ENCODE data around the gene MRGPRF.

MRGPRF gene

DNA sequence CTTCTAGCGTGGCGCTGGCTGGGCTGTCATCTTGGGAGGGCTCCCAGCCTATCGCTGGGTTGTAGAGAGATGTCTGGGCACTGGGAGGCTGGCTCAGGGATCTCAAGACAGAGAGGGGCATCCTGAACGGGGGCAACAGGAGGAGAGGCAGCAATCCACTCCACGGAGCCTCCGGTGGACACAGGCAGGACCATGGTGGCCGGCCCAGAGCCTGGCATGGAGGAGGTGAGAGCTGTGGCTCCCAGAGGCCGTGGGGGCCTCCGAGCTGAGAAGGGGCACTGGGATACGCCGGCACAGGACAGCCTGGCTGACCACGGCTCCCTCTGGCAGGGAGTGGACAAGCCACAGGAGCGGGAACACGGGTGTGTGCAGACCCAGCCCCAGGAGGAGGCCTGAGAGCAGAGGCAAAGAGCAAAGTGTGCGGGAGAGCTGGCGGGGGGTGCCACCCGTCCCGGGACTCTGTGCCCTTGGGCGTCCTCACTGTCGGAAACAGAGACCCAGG, 9.1 kb downstream of the MRGPRF start:
- TF ChIP-seq EZH2phosphoT487 (IDR thresholded peaks at IDR 0.05; ENCODE audit: borderline replicate concordance): no peak
- TF ChIP-seq, protein P1, sequence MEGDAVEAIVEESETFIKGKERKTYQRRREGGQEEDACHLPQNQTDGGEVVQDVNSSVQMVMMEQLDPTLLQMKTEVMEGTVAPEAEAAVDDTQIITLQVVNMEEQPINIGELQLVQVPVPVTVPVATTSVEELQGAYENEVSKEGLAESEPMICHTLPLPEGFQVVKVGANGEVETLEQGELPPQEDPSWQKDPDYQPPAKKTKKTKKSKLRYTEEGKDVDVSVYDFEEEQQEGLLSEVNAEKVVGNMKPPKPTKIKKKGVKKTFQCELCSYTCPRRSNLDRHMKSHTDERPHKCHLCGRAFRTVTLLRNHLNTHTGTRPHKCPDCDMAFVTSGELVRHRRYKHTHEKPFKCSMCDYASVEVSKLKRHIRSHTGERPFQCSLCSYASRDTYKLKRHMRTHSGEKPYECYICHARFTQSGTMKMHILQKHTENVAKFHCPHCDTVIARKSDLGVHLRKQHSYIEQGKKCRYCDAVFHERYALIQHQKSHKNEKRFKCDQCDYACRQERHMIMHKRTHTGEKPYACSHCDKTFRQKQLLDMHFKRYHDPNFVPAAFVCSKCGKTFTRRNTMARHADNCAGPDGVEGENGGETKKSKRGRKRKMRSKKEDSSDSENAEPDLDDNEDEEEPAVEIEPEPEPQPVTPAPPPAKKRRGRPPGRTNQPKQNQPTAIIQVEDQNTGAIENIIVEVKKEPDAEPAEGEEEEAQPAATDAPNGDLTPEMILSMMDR (conservative IDR thresholded peaks at IDR 0.05; ENCODE audit: low read length): no peak
- Histone ChIP-seq H3K79me2 (ENCODE audit: insufficient read depth, low read length) (no peaks in the 10 kb centered on the region), H3K9ac (ENCODE audit: low read depth, low read length, poor library complexity, severe bottlenecking) (no peak overlapping the region), H3K4me2 (ENCODE audit: low read depth, low read length, poor library complexity, severe bottlenecking) (no peak overlapping the region), H3K9me3 (ENCODE audit: insufficient read depth, low read depth, low read length) (no peaks in the 10 kb centered on the region), H2AFZ (ENCODE audit: low read length) (no peak overlapping the region), H3K9me2 (replicated peaks; ENCODE audit: low read depth, low read length) (no peaks in the 10 kb centered on the region), H4K20me1 (ENCODE audit: insufficient read depth, low read length, poor library complexity, severe bottlenecking) (no peaks in the 10 kb centered on the region), H3F3A (ENCODE audit: low read depth) (no peaks in the 10 kb centered on the region), H3K4me1 (ENCODE audit: insufficient read depth, low read length, poor library complexity, severe bottlenecking) (no peaks in the 10 kb centered on the region), H3K27me3 (ENCODE audit: insufficient read depth, low read length, poor library complexity, severe bottlenecking) (no peaks in the 10 kb centered on the region), H3K4me3 (ENCODE audit: low read length, poor library complexity, severe bottlenecking) (no peak overlapping the region), H3K36me3 (ENCODE audit: insufficient read depth, low read length) (no peaks in the 10 kb centered on the region)

DNA sequence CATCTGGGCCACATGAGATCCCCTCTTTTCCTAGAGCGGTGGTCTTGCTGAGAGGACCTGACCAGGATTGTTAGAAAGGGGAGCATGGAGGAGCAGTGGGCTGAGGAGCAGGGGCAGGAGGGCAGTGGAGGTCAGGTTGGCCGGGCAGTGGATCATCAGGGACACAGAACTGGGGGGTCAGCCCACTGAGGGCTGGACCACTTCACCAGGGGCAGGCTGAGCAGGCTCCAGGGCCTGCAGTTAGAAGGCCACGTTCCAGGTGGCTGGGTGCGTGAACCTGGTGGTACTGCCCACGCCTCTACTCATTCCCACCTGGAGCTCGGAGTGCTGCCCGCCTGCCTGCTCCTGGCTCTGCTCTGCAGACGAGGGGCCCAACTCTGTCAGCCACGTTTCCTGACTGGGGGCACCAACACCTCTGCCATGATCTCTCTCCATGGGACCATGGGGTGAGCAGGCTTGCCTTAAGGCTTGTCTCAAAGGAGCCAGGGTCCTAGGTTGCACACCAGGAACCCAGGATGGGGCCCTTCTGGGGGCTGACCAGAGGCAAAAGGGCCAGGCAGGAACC, 9.7 kb downstream of the MRGPRF start:
- no peak overlapping the region for H3K4me3 ChIP-seq (ENCODE audit: low read length, poor library complexity, severe bottlenecking)
- H3F3A ChIP-seq (ENCODE audit: low read depth): no peaks in the 10 kb centered on the region
- H3K9ac ChIP-seq (ENCODE audit: low read depth, low read length, poor library complexity, severe bottlenecking): no peak overlapping the region
- no peaks in the 10 kb centered on the region for H4K20me1 ChIP-seq (ENCODE audit: insufficient read depth, low read length, poor library complexity, severe bottlenecking)
- H3K9me3 ChIP-seq (ENCODE audit: insufficient read depth, low read depth, low read length): no peaks in the 10 kb centered on the region
- H3K36me3 ChIP-seq (ENCODE audit: insufficient read depth, low read length): no peaks in the 10 kb centered on the region
- H3K4me1 ChIP-seq (ENCODE audit: insufficient read depth, low read length, poor library complexity, severe bottlenecking): no peaks in the 10 kb centered on the region
- H2AFZ ChIP-seq (ENCODE audit: low read length): no peak overlapping the region
- H3K79me2 ChIP-seq (ENCODE audit: insufficient read depth, low read length): no peaks in the 10 kb centered on the region
- no peaks in the 10 kb centered on the region for H3K9me2 ChIP-seq (replicated peaks; ENCODE audit: low read depth, low read length)
- H3K27me3 ChIP-seq (ENCODE audit: insufficient read depth, low read length, poor library complexity, severe bottlenecking): no peaks in the 10 kb centered on the region
- TF ChIP-seq, protein P1 (conservative IDR thresholded peaks at IDR 0.05; ENCODE audit: low read length): no peak
- no peak for TF ChIP-seq EZH2phosphoT487 (IDR thresholded peaks at IDR 0.05; ENCODE audit: borderline replicate concordance)
- no peak overlapping the region for H3K4me2 ChIP-seq (ENCODE audit: low read depth, low read length, poor library complexity, severe bottlenecking)

DNA sequence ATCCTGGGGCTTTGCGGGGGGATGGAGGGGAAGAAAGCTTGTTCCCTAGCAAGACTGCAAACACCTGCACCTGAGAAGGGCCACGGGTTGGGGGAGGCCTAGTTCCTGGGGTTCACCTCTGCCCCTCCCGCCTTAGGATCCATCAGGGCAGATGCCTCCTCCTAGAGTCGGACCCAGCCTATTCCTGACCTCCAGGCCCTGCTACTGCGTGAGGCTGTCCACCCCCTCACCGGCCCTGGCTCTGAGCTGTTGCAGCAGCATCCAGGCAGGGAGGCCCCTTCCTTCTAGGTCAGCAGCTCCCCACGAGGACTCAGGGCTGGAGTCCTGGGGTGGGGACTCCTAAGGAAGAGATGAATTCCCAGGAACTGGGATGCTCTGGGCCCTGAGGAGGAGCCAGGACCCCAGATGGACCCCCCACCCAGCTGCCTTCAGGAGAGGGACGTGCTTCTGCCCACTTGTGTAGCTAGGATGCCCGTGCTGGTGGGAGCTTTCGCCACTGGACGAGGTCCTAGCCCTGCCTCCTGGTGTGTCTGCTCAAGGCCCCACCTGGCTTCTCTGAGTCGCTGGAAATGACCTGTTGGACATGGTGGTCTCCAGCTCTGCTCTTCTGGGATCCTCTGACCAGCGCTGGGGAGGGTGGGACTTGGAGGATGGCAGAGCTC, 10.3 kb downstream of the MRGPRF start:
- H3K27me3 ChIP-seq (ENCODE audit: insufficient read depth, low read length, poor library complexity, severe bottlenecking): no peaks in the 10 kb centered on the region
- no peak overlapping the region for H3K9ac ChIP-seq (ENCODE audit: low read depth, low read length, poor library complexity, severe bottlenecking)
- H3K9me3 ChIP-seq (ENCODE audit: insufficient read depth, low read depth, low read length): no peaks in the 10 kb centered on the region
- no peak overlapping the region for H2AFZ ChIP-seq (ENCODE audit: low read length)
- H3K79me2 ChIP-seq (ENCODE audit: insufficient read depth, low read length): no peaks in the 10 kb centered on the region
- no peaks in the 10 kb centered on the region for H3K36me3 ChIP-seq (ENCODE audit: insufficient read depth, low read length)
- H3K4me2 ChIP-seq (ENCODE audit: low read depth, low read length, poor library complexity, severe bottlenecking): no peak overlapping the region
- no peaks in the 10 kb centered on the region for H3F3A ChIP-seq (ENCODE audit: low read depth)
- no peak overlapping the region for H3K4me3 ChIP-seq (ENCODE audit: low read length, poor library complexity, severe bottlenecking)
- no peaks in the 10 kb centered on the region for H3K9me2 ChIP-seq (replicated peaks; ENCODE audit: low read depth, low read length)
- H3K4me1 ChIP-seq (ENCODE audit: insufficient read depth, low read length, poor library complexity, severe bottlenecking): no peaks in the 10 kb centered on the region
- TF ChIP-seq EZH2phosphoT487 (IDR thresholded peaks at IDR 0.05; ENCODE audit: borderline replicate concordance): no peak
- TF ChIP-seq, protein P1 (conservative IDR thresholded peaks at IDR 0.05; ENCODE audit: low read length): no peak
- H4K20me1 ChIP-seq (ENCODE audit: insufficient read depth, low read length, poor library complexity, severe bottlenecking): no peaks in the 10 kb centered on the region

Measured in Loucy (cell line).